Suppressor macrophage (primary cell): ENCODE results near the gene CRELD2.

Experiments
- DNase-seq, 4 experiments: peaks; one replicate each; pipeline ENCODE4 v3.0.0-alpha.2; 2020 to 2022

Gene CRELD2

DNA sequence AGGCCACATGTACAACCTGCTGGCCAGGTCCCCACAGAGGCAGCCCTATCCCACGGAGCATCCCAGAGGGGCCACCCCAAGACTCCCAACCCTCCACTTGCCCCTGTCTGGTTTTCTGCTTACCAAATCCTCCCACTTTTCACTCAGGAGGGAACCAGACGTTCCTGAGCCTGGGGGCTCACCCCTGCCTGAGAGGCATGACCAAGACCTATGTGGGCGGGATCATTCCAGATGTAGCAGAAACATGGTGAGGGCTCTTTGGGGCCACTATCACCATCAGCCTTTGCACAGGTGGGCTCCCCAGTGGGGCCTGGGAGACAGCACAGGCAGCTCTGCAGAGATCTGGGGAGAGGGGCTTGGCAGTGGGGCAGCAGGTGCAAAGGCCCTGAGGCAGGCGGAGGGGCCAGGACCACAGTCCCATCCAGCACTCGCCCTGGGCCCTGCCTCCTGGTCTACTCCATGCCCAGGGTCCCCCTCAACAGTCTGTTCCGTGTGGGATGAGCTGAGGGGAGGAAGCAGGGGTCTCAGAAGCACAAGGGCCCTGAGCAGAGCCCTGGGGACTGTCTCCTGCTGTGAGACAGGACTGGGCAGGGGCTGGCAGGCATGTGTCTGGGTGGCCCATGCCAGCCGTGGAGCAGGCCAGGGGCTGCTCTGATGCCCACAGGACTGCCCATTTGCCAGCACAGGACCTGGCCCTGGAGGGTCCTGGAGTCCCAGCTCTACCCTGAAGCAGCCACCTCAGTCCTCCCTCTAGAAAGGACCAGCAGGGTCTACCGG lies 51.5 kb downstream of the CRELD2 start:
- peak in 3 of 4 experiments; percentile 49 to 59 (median 50) for DNase-seq

DNA sequence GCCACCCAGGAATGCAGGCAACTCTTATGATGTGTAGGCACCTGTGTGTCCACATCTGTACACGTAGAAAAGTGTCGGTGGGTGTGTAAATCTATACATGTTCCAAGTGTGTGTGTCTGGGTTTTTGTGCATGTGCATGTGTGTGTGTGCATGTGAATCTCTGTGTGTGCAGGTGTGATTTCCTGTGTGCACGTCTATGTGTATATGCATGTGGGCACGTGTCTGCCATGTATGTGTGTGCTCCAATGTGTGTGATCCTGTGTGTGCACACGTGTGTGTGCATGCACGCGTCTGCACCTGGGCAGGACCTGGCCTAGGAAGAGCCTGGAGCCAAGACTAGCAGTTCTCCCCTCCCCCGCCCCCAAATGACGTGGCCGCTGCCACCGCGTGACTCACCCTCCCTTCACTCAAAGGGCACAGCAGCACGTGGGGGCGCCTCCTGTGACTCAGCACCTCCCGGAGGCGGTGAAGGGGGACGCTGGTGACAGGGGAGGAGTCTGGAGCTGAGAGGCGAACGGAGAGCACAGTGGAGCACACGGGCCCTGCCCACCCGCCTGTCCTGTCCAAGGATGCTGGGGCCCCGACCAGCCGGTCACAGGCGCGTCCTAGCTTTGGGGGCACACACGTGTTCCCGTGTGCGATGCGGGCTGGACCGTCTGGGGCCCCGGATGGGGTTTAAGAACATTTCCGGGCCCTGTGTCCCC lies 52.2 kb downstream of the CRELD2 start:
- DNase-seq = peak; percentile 98 to 99 (median 98)

- peak; percentile 88 to 96 (median 92) for DNase-seq
Measured at GRCh38 chr22:49971232-49972162, 53.1 kb downstream of the CRELD2 start.

GRCh38 chr22:49972163-49973017 lies 54.0 kb downstream of the CRELD2 start:
- DNase-seq = no peak

- DNase-seq = no peak
Measured at GRCh38 chr22:49973018-49973961, 54.9 kb downstream of the CRELD2 start.

DNA sequence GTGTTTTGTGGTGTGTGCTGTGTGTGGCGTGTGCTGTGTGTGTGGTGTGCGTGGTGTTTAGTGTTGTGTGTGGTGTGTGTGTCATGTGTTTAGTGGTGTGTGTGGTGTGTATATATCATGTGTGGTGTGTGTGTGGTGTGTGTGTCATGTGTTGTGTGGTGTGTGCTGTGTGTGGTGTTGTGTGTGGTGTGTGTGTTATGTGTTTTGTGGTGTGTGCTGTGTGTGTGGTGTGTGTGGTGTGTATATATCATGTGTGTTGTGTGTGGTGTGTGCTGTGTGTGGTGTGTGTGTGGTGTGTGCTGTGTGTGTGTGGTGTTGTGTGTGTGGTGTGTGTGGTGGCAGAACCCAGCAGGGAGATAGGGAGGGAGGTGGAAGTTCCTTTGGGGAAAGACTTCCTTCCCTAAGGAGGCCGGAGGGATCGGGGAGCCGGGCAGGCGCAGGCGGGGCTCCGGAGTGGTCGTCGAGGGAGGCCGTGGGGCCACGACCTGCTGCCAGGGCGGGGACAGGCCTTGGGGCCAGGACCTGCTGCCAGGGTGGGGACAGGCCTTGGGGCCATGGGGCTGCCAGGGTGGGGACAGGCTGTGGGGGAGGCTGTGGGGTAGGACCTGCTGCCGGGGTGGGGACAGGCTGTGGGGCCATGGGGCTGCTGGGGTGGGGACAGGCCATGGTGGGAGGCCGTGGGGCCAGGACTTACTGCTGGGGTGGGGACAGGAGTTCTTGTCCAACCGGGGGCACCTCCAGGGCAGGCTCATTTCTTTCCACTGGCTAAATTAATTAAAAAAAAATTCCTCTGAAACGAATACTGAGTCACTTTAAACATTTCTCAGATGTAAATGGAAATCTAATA lies 57.3 kb downstream of the CRELD2 start:
- peak in 3 of 4 experiments; percentile 27 to 58 (median 53) for DNase-seq

DNA sequence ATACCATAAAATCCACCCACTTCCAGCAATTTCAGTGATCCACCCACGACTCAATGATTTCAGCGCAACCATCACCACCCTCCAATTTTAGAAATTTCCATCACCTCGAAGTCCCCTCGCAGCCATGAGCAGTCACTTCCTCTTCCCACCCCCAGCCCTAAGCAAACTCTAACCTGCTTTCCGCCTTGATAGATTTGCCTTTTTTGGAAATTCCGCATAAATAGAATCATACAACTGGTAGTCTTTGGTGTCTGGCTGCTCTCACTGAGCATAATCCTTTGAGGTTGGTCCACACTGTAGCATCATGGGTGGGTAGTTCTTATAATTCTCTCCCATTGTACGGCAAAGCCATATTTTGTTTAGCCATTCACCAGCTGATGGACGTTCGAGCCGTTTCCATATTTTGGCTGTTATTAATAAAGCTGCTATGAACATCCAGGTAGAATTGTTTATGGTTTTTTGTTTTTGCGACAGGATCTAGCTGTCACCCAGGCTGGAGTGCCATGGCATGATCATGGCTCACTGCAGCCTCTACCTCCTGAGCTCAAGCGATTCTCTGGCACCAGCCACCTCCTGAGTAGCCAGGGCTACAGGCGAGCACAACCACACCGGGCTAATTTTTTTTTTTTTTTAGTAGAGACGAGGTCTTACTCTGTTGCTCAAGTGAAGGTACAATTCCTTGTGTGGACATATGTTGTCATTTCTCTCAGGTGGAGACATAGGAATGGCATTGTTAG lies 58.2 kb downstream of the CRELD2 start:
- DNase-seq = peak; percentile 66 to 81 (median 74)
